GM18870 (cell line): Measurements from ENCODE around the gene TMEM150A.
A peak's percentile ranks its signal among the peaks of the same experiment; 100 is the strongest.
"Not testable (repeated sequence)": the region's sequence is repeated elsewhere in the genome, so short reads cannot be mapped to it uniquely, and the experiment has no call there.

Experiments used
- ATAC-seq: cut with Tn5 transposase; IDR thresholded peaks from one replicate; pipeline ENCODE4 v1.9.1; 2021; ENCODE audit warnings: moderate library complexity; ENCODE audit not compliant: unreplicated experiment

Gene TMEM150A

GRCh38 chr2:85595301-85596025 is 7.0 kb downstream of the TMEM150A start, which contains the start of gene RNF181:
RNF181 (plus strand) TSS chr2:85595745; CDS start chr2:85595764, 19 bp downstream.
- peak; percentile 98 for ATAC-seq

DNA sequence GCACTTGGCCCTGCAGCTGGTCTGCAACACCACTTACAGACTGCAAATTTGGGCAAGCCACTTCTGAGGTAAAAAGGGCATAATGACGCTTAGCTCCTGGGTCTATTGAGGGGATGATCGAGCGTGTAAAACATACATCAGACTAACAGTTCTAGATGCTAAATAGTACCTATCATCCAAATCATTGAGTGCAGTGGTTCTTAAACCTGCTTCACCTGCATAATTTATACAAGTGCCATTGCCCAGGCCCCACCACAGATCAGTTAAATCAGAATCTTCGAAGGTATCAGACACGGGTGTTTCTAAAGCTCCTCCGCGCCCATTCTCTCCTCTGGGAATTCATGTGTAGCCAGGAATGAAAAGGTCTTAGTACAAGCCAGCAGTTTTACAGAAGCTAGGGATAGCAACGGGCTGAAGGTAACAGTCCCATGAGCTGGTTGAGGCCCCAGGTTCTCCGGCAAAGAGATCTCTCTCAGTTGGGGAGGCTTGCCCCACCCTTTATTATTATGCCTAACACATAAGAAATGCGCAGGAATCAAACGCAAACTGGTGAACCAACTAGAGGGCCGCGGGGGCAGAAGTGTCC is 7.7 kb downstream of the TMEM150A start:
- ATAC-seq, result no peak

- no peak for ATAC-seq
Observed at GRCh38 chr2:85593023-85593422, 9.5 kb downstream of the TMEM150A start.

DNA sequence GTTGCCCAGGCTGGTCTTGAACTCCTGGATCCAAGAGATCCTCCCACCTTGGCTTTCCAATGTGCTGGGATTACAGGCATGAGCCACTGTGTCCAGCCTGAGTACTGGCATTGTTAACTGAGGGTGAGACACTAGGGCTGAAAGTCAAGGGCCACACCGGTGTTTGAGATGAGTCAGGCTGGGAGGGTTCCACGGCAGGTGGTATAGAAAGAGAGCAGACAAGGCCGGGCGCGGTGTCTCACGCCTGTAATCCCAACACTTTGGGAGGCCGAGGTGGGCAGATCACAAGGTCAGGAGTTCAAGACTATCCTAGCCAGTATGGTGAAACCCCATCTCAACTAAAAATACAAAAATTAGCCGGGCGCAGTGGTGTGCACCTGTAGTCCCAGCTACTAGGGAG is 10.2 kb downstream of the TMEM150A start:
- not testable (repeated sequence) for ATAC-seq

DNA sequence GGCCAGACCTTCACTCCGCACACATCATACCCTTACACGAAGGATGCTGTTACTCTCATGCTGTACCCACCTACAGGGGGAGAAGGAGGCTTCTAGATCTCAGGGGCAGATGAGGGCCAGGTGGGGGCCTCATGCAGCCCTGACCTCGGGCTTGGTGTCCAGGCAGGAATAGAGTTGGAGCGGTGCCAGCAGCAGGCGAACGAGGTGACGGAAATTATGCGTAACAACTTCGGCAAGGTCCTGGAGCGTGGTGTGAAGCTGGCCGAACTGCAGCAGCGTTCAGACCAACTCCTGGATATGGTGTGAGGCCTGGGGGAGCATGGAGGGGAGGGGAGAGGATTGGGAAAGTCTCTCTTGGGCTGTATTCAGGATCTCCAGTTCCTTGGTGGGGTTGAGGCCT is 10.9 kb downstream of the TMEM150A start:
- ATAC-seq, result no peak

DNA sequence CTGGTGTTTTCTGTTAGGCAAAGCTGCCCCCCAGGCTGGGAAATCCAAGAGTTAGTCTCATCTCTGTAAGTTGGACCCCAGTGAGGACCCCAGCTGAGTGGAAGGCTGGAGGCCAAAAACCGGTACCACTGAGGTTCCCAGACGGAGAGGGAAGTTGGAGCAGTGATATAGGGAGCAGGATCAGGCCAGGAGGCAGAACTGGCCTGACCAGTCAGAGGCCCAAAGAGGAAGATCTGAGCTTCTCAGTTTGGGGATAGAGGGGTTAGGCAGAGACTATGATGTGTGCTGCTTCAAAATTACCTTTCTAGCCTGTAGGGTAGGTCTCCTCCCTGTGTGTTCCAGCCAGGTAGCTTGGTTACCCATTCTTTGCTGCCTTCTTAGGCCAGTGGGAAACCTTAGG is 11.5 kb downstream of the TMEM150A start:
- ATAC-seq, result no peak

GRCh38 chr2:85589982-85590791 is 12.3 kb downstream of the TMEM150A start:
- ATAC-seq, result no peak

- ATAC-seq, result no peak
Observed at GRCh38 chr2:85589181-85589580, 13.3 kb downstream of the TMEM150A start.

- ATAC-seq, result no peak
Observed at GRCh38 chr2:85588645-85589044, 13.9 kb downstream of the TMEM150A start.

- ATAC-seq, result no peak
Observed at GRCh38 chr2:85588236-85588635, 14.3 kb downstream of the TMEM150A start.

- no peak for ATAC-seq
Observed at GRCh38 chr2:85585781-85586105, 16.8 kb downstream of the TMEM150A start.

DNA sequence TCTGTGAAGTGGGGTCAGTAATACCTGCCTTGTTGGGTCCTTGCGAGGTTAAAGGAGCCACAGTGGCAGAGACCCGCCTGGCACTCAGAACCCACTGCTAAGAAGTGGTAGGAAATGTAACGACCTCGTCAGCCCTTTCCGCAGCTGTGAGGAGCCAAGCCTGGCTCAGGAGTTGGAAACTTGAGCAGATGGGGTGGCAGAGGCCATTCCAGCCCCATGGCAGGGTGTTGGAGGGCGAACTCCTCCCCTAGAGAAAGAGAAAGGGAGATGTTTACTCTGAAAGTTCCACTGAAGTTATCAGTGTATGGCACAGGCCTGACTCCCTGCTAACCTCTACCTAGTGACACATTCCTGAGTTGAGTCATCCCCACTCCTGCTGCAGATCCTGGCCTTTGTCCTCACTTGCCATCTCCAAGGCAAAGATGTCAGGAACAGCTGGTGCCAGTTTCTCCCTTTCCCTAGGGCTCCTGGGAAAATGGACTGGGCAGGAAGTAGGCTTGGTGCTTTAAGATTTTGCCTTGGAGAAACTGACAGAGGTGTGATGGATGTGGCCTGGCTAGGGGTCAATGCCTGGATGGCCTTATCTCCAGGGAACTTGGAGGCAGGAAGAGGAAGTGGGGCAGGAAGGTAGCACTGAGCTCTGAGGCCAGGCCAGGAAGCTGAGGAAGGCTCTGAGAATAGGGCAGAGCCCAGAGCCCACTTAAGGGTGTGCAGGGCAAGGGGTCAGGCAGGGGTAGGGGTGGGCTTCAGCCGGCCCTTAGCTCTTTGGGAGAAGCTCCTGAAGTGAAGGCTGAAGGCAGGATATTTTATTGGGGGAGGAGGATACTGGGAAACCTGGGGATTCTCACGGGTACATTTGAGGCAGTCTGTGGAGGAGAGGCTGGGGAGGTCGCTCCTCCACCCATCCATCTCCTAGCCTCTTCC is 17.4 kb downstream of the TMEM150A start:
- ATAC-seq, result peak; percentile 57

DNA sequence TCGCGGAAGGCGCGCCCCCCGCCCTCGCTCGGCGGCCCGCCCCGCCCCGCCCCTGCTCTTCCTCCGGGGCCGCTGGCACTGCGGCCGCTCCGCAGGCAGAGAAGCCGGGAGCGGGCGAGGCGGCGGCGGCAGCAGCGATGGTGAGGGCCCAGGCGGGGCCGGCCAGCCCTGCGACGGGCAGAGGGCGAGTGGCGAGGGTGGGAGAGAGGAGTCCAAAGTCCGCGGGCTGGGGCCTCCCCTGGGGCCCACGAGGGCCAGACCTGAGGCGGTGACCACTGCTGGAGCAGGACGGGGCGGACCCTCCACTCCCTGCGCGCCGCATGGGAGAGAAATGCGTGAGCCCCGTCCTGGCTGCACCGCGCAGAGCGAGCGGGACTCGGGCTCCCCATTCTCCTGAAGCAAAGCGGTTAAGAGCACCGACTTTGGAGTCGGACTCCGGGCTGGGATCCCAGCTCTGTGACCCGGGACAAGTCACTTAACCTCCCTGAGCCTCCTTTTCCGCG is 18.1 kb downstream of the TMEM150A start, which contains the start of gene VAMP5:
Gene VAMP5 (plus strand): TSS at position 78 of the 503 bp plus-strand sequence. CDS start 60 bp downstream, at position 138.
- ATAC-seq, result peak; percentile 22

GRCh38 chr2:85583667-85584353 is 18.7 kb downstream of the TMEM150A start:
- peak; percentile 27 for ATAC-seq

GRCh38 chr2:85582492-85582891 is 20.0 kb downstream of the TMEM150A start:
- no peak for ATAC-seq

GRCh38 chr2:85580206-85580605 is 22.3 kb downstream of the TMEM150A start:
- no peak for ATAC-seq

DNA sequence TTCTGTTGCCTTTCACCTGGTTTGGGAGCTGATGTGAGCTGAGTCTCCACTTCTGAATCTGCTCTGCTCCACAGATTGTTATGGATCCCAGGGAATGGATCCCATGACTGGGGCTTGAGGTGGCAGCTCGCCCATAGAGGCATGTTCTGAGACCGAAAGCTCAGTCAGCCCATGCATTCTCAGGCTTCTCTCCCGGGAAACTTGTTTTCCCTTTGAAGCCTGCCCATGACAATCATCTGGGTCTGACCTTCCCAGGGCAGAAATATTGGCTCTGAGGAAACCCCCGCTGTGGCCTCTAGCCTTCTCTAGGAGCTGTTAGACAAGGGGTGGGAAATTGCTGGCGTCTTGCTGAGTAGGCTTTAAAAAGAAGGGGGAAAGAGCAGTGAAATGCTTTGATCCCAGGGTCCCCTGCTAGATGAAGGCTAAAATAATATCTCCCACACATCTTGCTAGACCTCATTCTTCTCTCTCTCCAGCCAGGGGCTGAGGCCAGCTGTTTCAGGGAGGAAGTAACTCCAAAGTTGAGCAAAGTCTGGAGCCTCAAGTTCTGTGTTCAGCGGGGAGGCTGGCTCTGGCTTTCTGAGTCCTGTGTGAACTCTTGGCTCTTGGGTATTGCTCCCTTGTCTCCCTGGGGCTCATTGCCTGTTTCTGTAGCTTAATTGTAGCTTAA is 23.1 kb downstream of the TMEM150A start:
- ATAC-seq, result no peak

GRCh38 chr2:85578243-85579180 is 24.0 kb downstream of the TMEM150A start:
- ATAC-seq, result peak; percentile 17
